HL-60 (cell line): ENCODE results near the gene FAF1.

Experiments
- CTCF ChIP-seq: IDR thresholded peaks from one replicate; pipeline ENCODE4 v1.5.1; 2011; ENCODE audit warnings: low read length, control low read depth, inconsistent platforms; ENCODE audit not compliant: insufficient read depth
- POLR2AphosphoS5 ChIP-seq: IDR thresholded peaks from 2 replicates; pipeline ENCODE4 v1.6.1; 2012; ENCODE audit warnings: low read depth

- no peak for TF ChIP-seq POLR2AphosphoS5
- no peak for TF ChIP-seq CTCF
Observed at GRCh38 chr1:50972766-50973165, 12.7 kb upstream of the FAF1 start.
